Aorta (tissue), 5 donors: ENCODE results near the gene ROBO1. TPM values are rescaled to one million over a fixed set of nuclear protein-coding genes. Genes with fewer than 3 reads are reported as not detected.

Experiments used
- ATAC-seq: fragments of 200-7000 bp; cut with Tn5 transposase; one replicate; pipeline ENCODE4 v1.9.1; 2022; ENCODE audit warnings: moderate library complexity; ENCODE audit not compliant: low FRiP score
- DNase-seq, 2 donors: peaks; one replicate each; pipeline ENCODE4 v3.0.0-alpha.2; 2020
- H3K27ac ChIP-seq, 2 donors: one replicate each; pipeline ENCODE4 v1.5.1; 2013; ENCODE audit warnings: low read length in 2 of 2, mild to moderate bottlenecking in 2 of 2, moderate library complexity in 2 of 2, control low read depth in 1 of 2, inconsistent platforms in 1 of 2, low read depth in 1 of 2
- H3K27me3 ChIP-seq, 2 donors: one replicate each; pipeline ENCODE4 v1.6.1; 2013; ENCODE audit warnings: control low read depth in 1 of 2, low read length in 1 of 2, mild to moderate bottlenecking in 1 of 2, moderate library complexity in 1 of 2; ENCODE audit not compliant: insufficient read depth in 2 of 2, control insufficient read depth in 1 of 2
- H3K36me3 ChIP-seq, 2 donors: one replicate each; pipeline ENCODE4 v1.6.1; 2013; ENCODE audit warnings: control low read depth in 1 of 2, low read length in 1 of 2, mild to moderate bottlenecking in 1 of 2; ENCODE audit not compliant: insufficient read depth in 2 of 2, control insufficient read depth in 1 of 2
- H3K4me1 ChIP-seq, 2 donors: one replicate each; pipeline ENCODE4 v1.6.1; 2013; ENCODE audit warnings: low read length in 2 of 2, control low read depth in 1 of 2, mild to moderate bottlenecking in 1 of 2, moderate library complexity in 1 of 2; ENCODE audit not compliant: insufficient read depth in 2 of 2, control insufficient read depth in 1 of 2
- H3K4me3 ChIP-seq, 2 donors: one replicate each; pipeline ENCODE4 v1.5.1; 2013; ENCODE audit warnings: low read length in 2 of 2, control low read depth in 1 of 2, mild to moderate bottlenecking in 1 of 2
- H3K9me3 ChIP-seq: one replicate; pipeline ENCODE4 v1.6.1; 2013; ENCODE audit warnings: mild to moderate bottlenecking, low read length; ENCODE audit not compliant: control insufficient read depth
- WGBS, 2 donors: extraction: QIAGEN DNeasy Blood & Tissue Kit; methylation state at CpG; one replicate each; pipeline ENCODE4 v1.1.7; 2013; 5-methylcytosine and 5-hydroxymethylcytosine counted together
- intact Hi-C, 2 donors: fragments of 100-400 bp; cut with DNase I; formaldehyde crosslinking; loops; one replicate each; pipeline versions ENCODE4 v1.14.2 to v1.15.0; 2022
- polyA plus RNA-seq, 2 donors: library from polyadenylated mRNA; stranded (reverse); fragments of 200-250 nt; gene quantifications; one replicate each; pipeline ENCODE4 v1.2.3, GENCODE V29; 2013
- total RNA-seq, 2 donors: library from RNA; stranded (reverse); fragmentation: NEBNext Ultra II Directional; extraction: Animal tissue kit (Norgen Biotek cat#: 25700); gene quantifications; one replicate each; pipeline ENCODE4 v1.2.1, GENCODE V29; 2021
- donor health status: healthy with polysubstance abuse.
- donor health status: Bipolar disorder and iron deficiency.
- donor health status: DM: no; HTN: no; CAD: no.
- donor health status: DM: no; HTN: no; CAD: no.
- donor health status: DM: yes; HTN: yes; CAD: no.

ROBO1 gene
- total and polyA plus RNA-seq, 4 donors = 2.1 to 33.1 (median 16.6) TPM

- no peaks in the 10 kb centered on the region for H3K4me1 ChIP-seq
- no peaks in the 10 kb centered on the region for H3K9me3 ChIP-seq
- H3K27ac ChIP-seq = no peak overlapping the region
- 63% methylated on average over 3 of the region's 3 CpGs for WGBS, 2 donors
- DNase-seq = no peak
- intact Hi-C loops = no loop called here
- H3K4me3 ChIP-seq = no peak overlapping the region
- H3K36me3 ChIP-seq = no peaks in the 10 kb centered on the region
- ATAC-seq = no peak
- no peaks in the 10 kb centered on the region for H3K27me3 ChIP-seq
These were observed 1060.8 kb downstream of the ROBO1 start for GRCh38 chr3:78706906-78707523.

- Histone ChIP-seq H3K36me3 (no peaks in the 10 kb centered on the region), H3K9me3 (no peaks in the 10 kb centered on the region), H3K4me3 (no peak overlapping the region), H3K4me1 (no peaks in the 10 kb centered on the region), H3K27ac (no peak overlapping the region), H3K27me3 (no peaks in the 10 kb centered on the region)
- DNase-seq (no peak), ATAC-seq (no peak)
- intact Hi-C loops = no loop called here
- 34 to 39% methylated on average over 2 of the region's 2 CpGs for WGBS, 2 donors
These were observed 1063.9 kb downstream of the ROBO1 start for GRCh38 chr3:78703944-78704343.

- no peaks in the 10 kb centered on the region for H3K4me1 ChIP-seq
- H3K27ac ChIP-seq = no peak overlapping the region
- ATAC-seq = no peak
- WGBS, 2 donors = 54 to 61% methylated on average over 2 of the region's 2 CpGs
- no peak overlapping the region for H3K4me3 ChIP-seq
- no peaks in the 10 kb centered on the region for H3K27me3 ChIP-seq
- H3K9me3 ChIP-seq = no peaks in the 10 kb centered on the region
- DNase-seq = no peak
- intact Hi-C loops = no loop called here
- H3K36me3 ChIP-seq = no peaks in the 10 kb centered on the region
These were observed 1066.3 kb downstream of the ROBO1 start for GRCh38 chr3:78701537-78701936.

- DNase-seq = no peak
- no peak for ATAC-seq
- no peaks in the 10 kb centered on the region for H3K9me3 ChIP-seq
- H3K36me3 ChIP-seq = no peaks in the 10 kb centered on the region
- no peaks in the 10 kb centered on the region for H3K27me3 ChIP-seq
- 10 to 28% methylated on average over 1 of the region's 1 CpG for WGBS, 2 donors
- H3K4me1 ChIP-seq = no peaks in the 10 kb centered on the region
- intact Hi-C loops = no loop called here
- H3K27ac ChIP-seq = no peak overlapping the region
- no peak overlapping the region for H3K4me3 ChIP-seq
These were observed 1069.4 kb downstream of the ROBO1 start for GRCh38 chr3:78698431-78698830.

- H3K36me3 ChIP-seq = no peaks in the 10 kb centered on the region
- intact Hi-C loops = no loop called here
- no peaks in the 10 kb centered on the region for H3K27me3 ChIP-seq
- no peak for DNase-seq
- no peak overlapping the region for H3K4me3 ChIP-seq
- WGBS, 2 donors = 43 to 51% methylated on average over 5 of the region's 5 CpGs
- H3K27ac ChIP-seq = no peak overlapping the region
- no peaks in the 10 kb centered on the region for H3K9me3 ChIP-seq
- no peak for ATAC-seq
- no peaks in the 10 kb centered on the region for H3K4me1 ChIP-seq
These were observed 1070.4 kb downstream of the ROBO1 start for GRCh38 chr3:78697426-78697825.

GRCh38 chr3:78690766-78691165, 1077.0 kb downstream of the ROBO1 start:
- H3K4me3 ChIP-seq = no peak overlapping the region
- H3K27me3 ChIP-seq = no peaks in the 10 kb centered on the region
- intact Hi-C loops = no loop called here
- H3K36me3 ChIP-seq = no peaks in the 10 kb centered on the region
- H3K27ac ChIP-seq = no peak overlapping the region
- no peaks in the 10 kb centered on the region for H3K4me1 ChIP-seq
- ATAC-seq (no peak), DNase-seq (no peak)
- WGBS, 2 donors = 3 to 4% methylated on average over 2 of the region's 2 CpGs
- H3K9me3 ChIP-seq = no peaks in the 10 kb centered on the region

GRCh38 chr3:78689378-78689777, 1078.4 kb downstream of the ROBO1 start:
- no peaks in the 10 kb centered on the region for H3K27me3 ChIP-seq
- WGBS, 2 donors = 91 to 96% methylated on average over 6 of the region's 6 CpGs
- H3K36me3 ChIP-seq = no peaks in the 10 kb centered on the region
- no peaks in the 10 kb centered on the region for H3K4me1 ChIP-seq
- DNase-seq (no peak), ATAC-seq (no peak)
- intact Hi-C loops = no loop called here
- H3K9me3 ChIP-seq = no peaks in the 10 kb centered on the region
- no peak overlapping the region for H3K27ac ChIP-seq
- no peak overlapping the region for H3K4me3 ChIP-seq

- Histone ChIP-seq H3K27ac (no peak overlapping the region), H3K27me3 (no peaks in the 10 kb centered on the region), H3K4me1 (no peaks in the 10 kb centered on the region), H3K36me3 (no peaks in the 10 kb centered on the region), H3K4me3 (no peak overlapping the region), H3K9me3 (no peaks in the 10 kb centered on the region)
- DNase-seq = no peak
- intact Hi-C loops = no loop called here
- ATAC-seq = no peak
- WGBS, 2 donors = 91 to 92% methylated on average over 4 of the region's 4 CpGs
These were observed 1080.3 kb downstream of the ROBO1 start for GRCh38 chr3:78687520-78687919.

GRCh38 chr3:78683284-78683683, 1084.5 kb downstream of the ROBO1 start:
- Histone ChIP-seq H3K4me1 (no peaks in the 10 kb centered on the region), H3K36me3 (no peaks in the 10 kb centered on the region), H3K27me3 (no peaks in the 10 kb centered on the region), H3K4me3 (no peak overlapping the region), H3K9me3 (no peaks in the 10 kb centered on the region), H3K27ac (no peak overlapping the region)
- 97 to 98% methylated on average over 2 of the region's 2 CpGs for WGBS, 2 donors
- intact Hi-C loops = no loop called here
- no peak for ATAC-seq
- DNase-seq = no peak
